Neural cell (in vitro differentiated cells): ENCODE results near the gene RNU6-8. TPM values are rescaled to one million over a fixed set of nuclear protein-coding genes. Genes with fewer than 3 reads are reported as not detected.

Experiments used
- H2AFZ ChIP-seq: fragments of 200-600, 300-800 bp; sonication (generic), shearing (Covaris generic); 2 replicates; pipeline ENCODE4 v1.6.0; 2014; ENCODE audit warnings: low read depth, mild to moderate bottlenecking, antibody characterized with exemption, low read length, moderate library complexity
- H3F3A ChIP-seq: fragments of 200-600 bp; shearing (Covaris generic); 2 replicates; pipeline ENCODE4 v1.6.1; 2016; ENCODE audit warnings: mild to moderate bottlenecking, moderate library complexity, mixed read lengths, antibody characterized with exemption, low read length; ENCODE audit not compliant: insufficient read depth, poor library complexity, severe bottlenecking
- H3K27ac ChIP-seq: fragments of 200-600, 300-800 bp; sonication (generic), shearing (Covaris generic); 2 replicates; pipeline ENCODE4 v1.5.1; 2014; ENCODE audit warnings: mild to moderate bottlenecking, low read length, moderate library complexity
- H3K27me3 ChIP-seq: fragments of 300-800, 200-600 bp; sonication (generic), shearing (Covaris generic); 2 replicates; pipeline ENCODE4 v1.6.0; 2014; ENCODE audit warnings: mild to moderate bottlenecking, low read depth, low read length, moderate library complexity; ENCODE audit not compliant: insufficient read depth
- H3K36me3 ChIP-seq: fragments of 300-800, 200-600 bp; sonication (generic), shearing (Covaris generic); 2 replicates; pipeline ENCODE4 v1.5.1; 2014; ENCODE audit warnings: mild to moderate bottlenecking, antibody characterized with exemption, low read length, moderate library complexity; ENCODE audit not compliant: insufficient read depth
- H3K4me2 ChIP-seq: fragments of 300-800, 200-600 bp; sonication (generic), shearing (Covaris generic); 2 replicates; pipeline ENCODE4 v1.6.0; 2014; ENCODE audit warnings: mild to moderate bottlenecking, low read length
- H3K4me3 ChIP-seq: fragments of 300-800, 200-600 bp; sonication (generic), shearing (Covaris generic); 2 replicates; pipeline ENCODE4 v1.5.1; 2014; ENCODE audit warnings: mild to moderate bottlenecking, low read length, moderate library complexity
- H3K79me2 ChIP-seq: fragments of 200-600 bp; shearing (Covaris generic); replicated peaks from 2 replicates; pipeline ENCODE4 v1.6.0; 2014; ENCODE audit warnings: mild to moderate bottlenecking, low read length, moderate library complexity; ENCODE audit not compliant: insufficient read depth
- H3K9ac ChIP-seq: fragments of 300-800, 200-600 bp; sonication (generic), shearing (Covaris generic); 2 replicates; pipeline ENCODE4 v1.6.1; 2016; ENCODE audit warnings: mild to moderate bottlenecking, low read length, mixed read lengths
- H3K9me2 ChIP-seq: fragments of 200-600 bp; shearing (Covaris generic); 2 replicates; pipeline ENCODE4 v1.6.1; 2016; ENCODE audit warnings: mild to moderate bottlenecking, low read length, mixed read lengths; ENCODE audit not compliant: insufficient read depth
- H3K9me3 ChIP-seq: fragments of 200-600, 300-800 bp; sonication (generic), shearing (Covaris generic); 2 replicates; pipeline ENCODE4 v1.6.1; 2016; ENCODE audit warnings: mild to moderate bottlenecking, mixed run types, low read length, moderate library complexity, mixed read lengths
- H4K20me1 ChIP-seq: fragments of 200-600 bp; shearing (Covaris generic); 2 replicates; pipeline ENCODE4 v1.6.1; 2016; ENCODE audit warnings: mild to moderate bottlenecking, mixed run types; ENCODE audit not compliant: insufficient read depth
- EP300 ChIP-seq: fragments of 450-650 bp; conservative IDR thresholded peaks from 2 replicates; pipeline ENCODE4 v1.6.1; 2014; ENCODE audit warnings: antibody characterized with exemption, mild to moderate bottlenecking, moderate library complexity; ENCODE audit not compliant: poor library complexity, severe bottlenecking
- EZH2 ChIP-seq: fragments of 200-600, 300-800 bp; shearing (Covaris generic), sonication (generic); IDR thresholded peaks from 2 replicates; pipeline ENCODE4 v1.6.1; 2014; ENCODE audit warnings: antibody characterized with exemption, low read length, borderline replicate concordance, mild to moderate bottlenecking; ENCODE audit not compliant: insufficient read depth, poor library complexity, severe bottlenecking
- MXI1 ChIP-seq: fragments of 450-650 bp; conservative IDR thresholded peaks from 2 replicates; pipeline ENCODE4 v1.6.1; 2014; ENCODE audit warnings: antibody characterized with exemption, mild to moderate bottlenecking; ENCODE audit not compliant: poor library complexity, severe bottlenecking
- POLR2AphosphoS5 ChIP-seq: IDR thresholded peaks from 2 replicates; pipeline ENCODE4 v1.6.1; 2012
- RAD21 ChIP-seq: fragments of 450-650 bp; conservative IDR thresholded peaks from 2 replicates; pipeline ENCODE4 v1.6.1; 2014; ENCODE audit warnings: antibody characterized with exemption, mild to moderate bottlenecking, moderate library complexity
- SMC3 ChIP-seq: fragments of 450-650 bp; conservative IDR thresholded peaks from 2 replicates; pipeline ENCODE4 v1.6.1; 2014; ENCODE audit warnings: antibody characterized with exemption, mild to moderate bottlenecking, moderate library complexity; ENCODE audit not compliant: poor library complexity
- TAF1 ChIP-seq: IDR thresholded peaks from 2 replicates; pipeline ENCODE4 v1.6.1; 2012; ENCODE audit warnings: low read depth
- polyA plus RNA-seq: library from polyadenylated mRNA; depleted of rRNA; stranded (reverse); fragments of >200 nt; gene quantifications from 2 replicates; pipeline ENCODE4 v1.2.3, GENCODE V29; 2014
- TF ChIP-seq, protein P1 (sequence below): fragments of 450-650 bp; IDR thresholded peaks from 2 replicates; pipeline ENCODE4 v1.5.1; 2014; ENCODE audit warnings: antibody characterized with exemption, mild to moderate bottlenecking, moderate library complexity; ENCODE audit not compliant: poor library complexity, severe bottlenecking
- TF ChIP-seq, protein P2 (sequence below): IDR thresholded peaks from 2 replicates; pipeline ENCODE4 v1.6.1; 2012; ENCODE audit warnings: borderline replicate concordance

The RNU6-8 gene
- polyA plus RNA-seq, 1 donor from 2014 or later = not detected

DNA sequence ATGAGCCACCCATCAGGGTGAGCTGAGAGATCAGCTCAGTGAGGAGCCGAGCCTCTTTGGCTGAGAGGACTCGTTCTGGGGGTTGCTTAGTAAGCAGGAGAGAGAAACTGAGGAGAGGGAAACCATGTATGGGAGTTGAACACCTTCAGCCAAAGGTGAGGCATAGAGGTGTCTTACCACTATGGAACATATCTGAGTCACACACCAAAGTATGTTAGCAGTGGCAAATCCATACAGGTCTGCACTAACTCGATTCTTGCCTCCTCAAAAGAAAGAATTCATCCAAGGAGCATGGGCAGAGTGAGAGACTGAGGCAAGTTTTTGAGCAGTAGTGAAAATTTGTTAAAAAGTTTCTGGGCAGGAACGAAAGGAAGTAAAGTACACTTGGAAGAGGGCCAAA is 46.7 kb upstream of the RNU6-8 start:
- Histone ChIP-seq H3K9me2 (no peaks in the 10 kb centered on the region), H3K36me3 (no peaks in the 10 kb centered on the region), H3K9ac (no peak overlapping the region), H3K4me3 (no peak overlapping the region), H3K79me2 (no peaks in the 10 kb centered on the region), H2AFZ (no peak overlapping the region), H3K27me3 (no peaks in the 10 kb centered on the region), H3K4me2 (no peak overlapping the region), H4K20me1 (no peaks in the 10 kb centered on the region), H3F3A (no peaks in the 10 kb centered on the region), H3K27ac (no peak overlapping the region), H3K9me3 (no peaks in the 10 kb centered on the region)
- no peak for TF ChIP-seq RAD21
- TF ChIP-seq, protein P1, sequence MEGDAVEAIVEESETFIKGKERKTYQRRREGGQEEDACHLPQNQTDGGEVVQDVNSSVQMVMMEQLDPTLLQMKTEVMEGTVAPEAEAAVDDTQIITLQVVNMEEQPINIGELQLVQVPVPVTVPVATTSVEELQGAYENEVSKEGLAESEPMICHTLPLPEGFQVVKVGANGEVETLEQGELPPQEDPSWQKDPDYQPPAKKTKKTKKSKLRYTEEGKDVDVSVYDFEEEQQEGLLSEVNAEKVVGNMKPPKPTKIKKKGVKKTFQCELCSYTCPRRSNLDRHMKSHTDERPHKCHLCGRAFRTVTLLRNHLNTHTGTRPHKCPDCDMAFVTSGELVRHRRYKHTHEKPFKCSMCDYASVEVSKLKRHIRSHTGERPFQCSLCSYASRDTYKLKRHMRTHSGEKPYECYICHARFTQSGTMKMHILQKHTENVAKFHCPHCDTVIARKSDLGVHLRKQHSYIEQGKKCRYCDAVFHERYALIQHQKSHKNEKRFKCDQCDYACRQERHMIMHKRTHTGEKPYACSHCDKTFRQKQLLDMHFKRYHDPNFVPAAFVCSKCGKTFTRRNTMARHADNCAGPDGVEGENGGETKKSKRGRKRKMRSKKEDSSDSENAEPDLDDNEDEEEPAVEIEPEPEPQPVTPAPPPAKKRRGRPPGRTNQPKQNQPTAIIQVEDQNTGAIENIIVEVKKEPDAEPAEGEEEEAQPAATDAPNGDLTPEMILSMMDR = no peak
- TF ChIP-seq MXI1 = no peak
- no peak for TF ChIP-seq EP300

DNA sequence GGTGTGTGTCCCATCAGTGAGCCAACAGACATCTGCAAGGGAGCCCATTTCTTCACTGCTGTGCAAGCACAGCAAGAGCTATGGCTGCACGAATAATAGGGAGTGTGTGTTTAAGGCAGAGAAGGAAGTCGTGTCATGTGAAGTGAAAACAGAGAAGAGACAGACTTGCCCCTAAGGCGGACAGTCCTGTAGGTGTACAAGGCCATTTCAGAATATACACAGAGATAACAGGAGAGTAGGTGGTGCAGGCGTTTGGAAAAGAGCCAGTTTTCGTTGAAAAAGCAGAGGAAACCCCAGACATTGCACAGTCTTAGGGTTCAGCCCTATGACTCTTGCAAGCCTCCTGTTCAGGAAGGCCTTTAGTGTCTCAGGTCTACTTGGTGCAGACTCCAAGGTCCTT is 46.3 kb upstream of the RNU6-8 start:
- H3K79me2 ChIP-seq = no peaks in the 10 kb centered on the region
- H3K9me3 ChIP-seq = no peaks in the 10 kb centered on the region
- no peaks in the 10 kb centered on the region for H3K27me3 ChIP-seq
- H2AFZ ChIP-seq = no peak overlapping the region
- H4K20me1 ChIP-seq = no peaks in the 10 kb centered on the region
- H3F3A ChIP-seq = no peaks in the 10 kb centered on the region
- no peak overlapping the region for H3K4me3 ChIP-seq
- TF ChIP-seq, protein P2, sequence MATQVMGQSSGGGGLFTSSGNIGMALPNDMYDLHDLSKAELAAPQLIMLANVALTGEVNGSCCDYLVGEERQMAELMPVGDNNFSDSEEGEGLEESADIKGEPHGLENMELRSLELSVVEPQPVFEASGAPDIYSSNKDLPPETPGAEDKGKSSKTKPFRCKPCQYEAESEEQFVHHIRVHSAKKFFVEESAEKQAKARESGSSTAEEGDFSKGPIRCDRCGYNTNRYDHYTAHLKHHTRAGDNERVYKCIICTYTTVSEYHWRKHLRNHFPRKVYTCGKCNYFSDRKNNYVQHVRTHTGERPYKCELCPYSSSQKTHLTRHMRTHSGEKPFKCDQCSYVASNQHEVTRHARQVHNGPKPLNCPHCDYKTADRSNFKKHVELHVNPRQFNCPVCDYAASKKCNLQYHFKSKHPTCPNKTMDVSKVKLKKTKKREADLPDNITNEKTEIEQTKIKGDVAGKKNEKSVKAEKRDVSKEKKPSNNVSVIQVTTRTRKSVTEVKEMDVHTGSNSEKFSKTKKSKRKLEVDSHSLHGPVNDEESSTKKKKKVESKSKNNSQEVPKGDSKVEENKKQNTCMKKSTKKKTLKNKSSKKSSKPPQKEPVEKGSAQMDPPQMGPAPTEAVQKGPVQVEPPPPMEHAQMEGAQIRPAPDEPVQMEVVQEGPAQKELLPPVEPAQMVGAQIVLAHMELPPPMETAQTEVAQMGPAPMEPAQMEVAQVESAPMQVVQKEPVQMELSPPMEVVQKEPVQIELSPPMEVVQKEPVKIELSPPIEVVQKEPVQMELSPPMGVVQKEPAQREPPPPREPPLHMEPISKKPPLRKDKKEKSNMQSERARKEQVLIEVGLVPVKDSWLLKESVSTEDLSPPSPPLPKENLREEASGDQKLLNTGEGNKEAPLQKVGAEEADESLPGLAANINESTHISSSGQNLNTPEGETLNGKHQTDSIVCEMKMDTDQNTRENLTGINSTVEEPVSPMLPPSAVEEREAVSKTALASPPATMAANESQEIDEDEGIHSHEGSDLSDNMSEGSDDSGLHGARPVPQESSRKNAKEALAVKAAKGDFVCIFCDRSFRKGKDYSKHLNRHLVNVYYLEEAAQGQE = no peak
- TF ChIP-seq POLR2AphosphoS5 (no peak), EP300 (no peak), SMC3 (no peak), EZH2 (no peak), MXI1 (no peak), TAF1 (no peak), RAD21 (no peak)
- TF ChIP-seq, protein P1 = no peak
- H3K9me2 ChIP-seq = no peaks in the 10 kb centered on the region
- no peaks in the 10 kb centered on the region for H3K36me3 ChIP-seq
- H3K27ac ChIP-seq = no peak overlapping the region
- no peak overlapping the region for H3K9ac ChIP-seq
- no peak overlapping the region for H3K4me2 ChIP-seq
